ENCODE data around the gene KATNB1.
"Not testable (repeated sequence)": the region's sequence is repeated elsewhere in the genome, so short reads cannot be mapped to it uniquely, and the experiment has no call there.

DNA sequence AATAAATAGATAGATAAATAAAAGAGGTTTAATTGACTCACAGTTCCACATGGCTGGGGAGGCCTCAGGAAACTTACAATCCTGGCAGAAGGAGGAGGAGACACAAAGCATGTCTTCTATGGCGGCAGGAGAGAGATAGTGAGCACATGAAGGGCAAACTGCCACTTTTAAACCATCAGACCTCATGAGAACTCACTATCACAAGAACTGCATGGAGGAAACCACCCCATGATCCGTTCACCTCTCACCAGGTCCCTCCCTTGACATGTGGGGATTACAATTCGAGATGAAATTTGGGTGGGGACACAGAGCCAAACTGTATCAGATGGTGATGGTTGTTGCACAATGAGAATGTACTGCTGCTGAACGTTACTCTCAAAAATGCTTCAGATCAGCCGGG, 44.3 kb downstream of the KATNB1 start:
- TF ChIP-seq, protein P1, sequence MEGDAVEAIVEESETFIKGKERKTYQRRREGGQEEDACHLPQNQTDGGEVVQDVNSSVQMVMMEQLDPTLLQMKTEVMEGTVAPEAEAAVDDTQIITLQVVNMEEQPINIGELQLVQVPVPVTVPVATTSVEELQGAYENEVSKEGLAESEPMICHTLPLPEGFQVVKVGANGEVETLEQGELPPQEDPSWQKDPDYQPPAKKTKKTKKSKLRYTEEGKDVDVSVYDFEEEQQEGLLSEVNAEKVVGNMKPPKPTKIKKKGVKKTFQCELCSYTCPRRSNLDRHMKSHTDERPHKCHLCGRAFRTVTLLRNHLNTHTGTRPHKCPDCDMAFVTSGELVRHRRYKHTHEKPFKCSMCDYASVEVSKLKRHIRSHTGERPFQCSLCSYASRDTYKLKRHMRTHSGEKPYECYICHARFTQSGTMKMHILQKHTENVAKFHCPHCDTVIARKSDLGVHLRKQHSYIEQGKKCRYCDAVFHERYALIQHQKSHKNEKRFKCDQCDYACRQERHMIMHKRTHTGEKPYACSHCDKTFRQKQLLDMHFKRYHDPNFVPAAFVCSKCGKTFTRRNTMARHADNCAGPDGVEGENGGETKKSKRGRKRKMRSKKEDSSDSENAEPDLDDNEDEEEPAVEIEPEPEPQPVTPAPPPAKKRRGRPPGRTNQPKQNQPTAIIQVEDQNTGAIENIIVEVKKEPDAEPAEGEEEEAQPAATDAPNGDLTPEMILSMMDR (IDR thresholded peaks at IDR 0.05; ENCODE audit: borderline replicate concordance, extremely low read depth, low read length, poor library complexity, severe bottlenecking): not testable (repeated sequence)
- TF ChIP-seq EZH2 (IDR thresholded peaks at IDR 0.05; ENCODE audit: borderline replicate concordance, low read depth, low read length, severe bottlenecking): not testable (repeated sequence)

Data from DND-41 (cell line).